Activated T-helper 1 cell treated with Interleukin-2 at 50 U/mL for 16 hours (primary cell): ENCODE data around the gene OTULINL.
"Not testable (repeated sequence)": the region's sequence is repeated elsewhere in the genome, so short reads cannot be mapped to it uniquely, and the experiment has no call there.

Experiments used
- DNase-seq: peaks from one replicate; pipeline ENCODE4 v3.0.0-alpha.2; 2020; ENCODE audit warnings: low read depth

Gene OTULINL

GRCh38 chr5:14581106-14581890 lies at the start of gene OTULINL:
OTULINL (plus strand) TSS chr5:14581792; CDS start chr5:14581895, 103 bp downstream.
- DNase-seq: peak; percentile 76

- DNase-seq: no peak
Measured at GRCh38 chr5:14532180-14532579, 49.4 kb upstream of the OTULINL start.

GRCh38 chr5:14534773-14535172 lies 46.8 kb upstream of the OTULINL start:
- no peak for DNase-seq

GRCh38 chr5:14545308-14545707 lies 36.3 kb upstream of the OTULINL start:
- DNase-seq: no peak

- DNase-seq: no peak
Measured at GRCh38 chr5:14545862-14546261, 35.7 kb upstream of the OTULINL start.

- DNase-seq: no peak
Measured at GRCh38 chr5:14547666-14548065, 33.9 kb upstream of the OTULINL start.

- no peak for DNase-seq
Measured at GRCh38 chr5:14551211-14551610, 30.4 kb upstream of the OTULINL start.

GRCh38 chr5:14552017-14552416 lies 29.6 kb upstream of the OTULINL start:
- DNase-seq: no peak

- not testable (repeated sequence) for DNase-seq
Measured at GRCh38 chr5:14554288-14554687, 27.3 kb upstream of the OTULINL start.

GRCh38 chr5:14556015-14556414 lies 25.6 kb upstream of the OTULINL start:
- DNase-seq: no peak

GRCh38 chr5:14557203-14557770 lies 24.3 kb upstream of the OTULINL start:
- DNase-seq: no peak

GRCh38 chr5:14557791-14558415 lies 23.7 kb upstream of the OTULINL start:
- no peak for DNase-seq

GRCh38 chr5:14560091-14560595 lies 21.4 kb upstream of the OTULINL start:
- DNase-seq: no peak

GRCh38 chr5:14561741-14562140 lies 19.9 kb upstream of the OTULINL start:
- no peak for DNase-seq

GRCh38 chr5:14568333-14568732 lies 13.3 kb upstream of the OTULINL start:
- no peak for DNase-seq

GRCh38 chr5:14569948-14570691 lies 11.5 kb upstream of the OTULINL start:
- DNase-seq: no peak

- no peak for DNase-seq
Measured at GRCh38 chr5:14571901-14572300, 9.7 kb upstream of the OTULINL start.

- DNase-seq: no peak
Measured at GRCh38 chr5:14572385-14572784, 9.2 kb upstream of the OTULINL start.

- no peak for DNase-seq
Measured at GRCh38 chr5:14572836-14573235, 8.8 kb upstream of the OTULINL start.

- no peak for DNase-seq
Measured at GRCh38 chr5:14574096-14574495, 7.5 kb upstream of the OTULINL start.

- DNase-seq: no peak
Measured at GRCh38 chr5:14574891-14575508, 6.6 kb upstream of the OTULINL start.

GRCh38 chr5:14576206-14576605 lies 5.4 kb upstream of the OTULINL start:
- DNase-seq: no peak
